GM18508 (cell line): Measurements from ENCODE around the gene ARF1.

Experiments used
- ATAC-seq: cut with Tn5 transposase; IDR thresholded peaks from one replicate; pipeline ENCODE4 v1.9.1; 2021; ENCODE audit warnings: moderate number of reproducible peaks; ENCODE audit not compliant: insufficient read depth, unreplicated experiment

The ARF1 gene

DNA sequence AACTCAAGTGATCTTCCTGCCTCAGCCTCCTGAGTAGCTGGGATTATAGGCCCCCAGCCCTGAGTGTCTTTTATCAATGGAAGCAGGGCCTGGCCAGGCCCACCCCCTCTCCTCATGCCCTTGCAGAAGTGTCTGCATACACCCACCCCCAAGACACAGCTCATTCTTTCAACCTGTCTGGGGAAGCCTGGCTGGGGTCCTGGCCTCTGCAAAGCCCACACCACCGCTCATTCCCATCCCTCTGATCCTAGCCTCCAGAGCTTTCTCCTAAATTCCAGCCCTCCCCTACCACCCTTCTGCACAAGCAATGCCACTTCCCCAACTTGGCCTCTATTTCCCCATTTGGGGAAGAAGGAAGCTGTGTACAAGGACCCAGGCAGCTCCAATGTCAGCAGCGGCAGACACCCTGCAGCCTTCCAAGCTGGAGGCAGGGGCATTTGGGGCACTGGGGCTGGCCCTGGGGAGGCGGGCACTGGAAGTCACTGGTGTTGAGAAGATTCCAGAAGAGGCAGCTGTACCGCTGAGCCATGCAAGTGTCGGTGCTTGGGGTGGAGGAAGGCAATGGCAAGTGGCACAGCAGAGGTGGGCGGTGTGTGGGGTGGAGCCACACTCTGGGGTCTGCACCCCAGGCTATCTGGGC, 33.7 kb upstream of the ARF1 start:
- no peak for ATAC-seq

DNA sequence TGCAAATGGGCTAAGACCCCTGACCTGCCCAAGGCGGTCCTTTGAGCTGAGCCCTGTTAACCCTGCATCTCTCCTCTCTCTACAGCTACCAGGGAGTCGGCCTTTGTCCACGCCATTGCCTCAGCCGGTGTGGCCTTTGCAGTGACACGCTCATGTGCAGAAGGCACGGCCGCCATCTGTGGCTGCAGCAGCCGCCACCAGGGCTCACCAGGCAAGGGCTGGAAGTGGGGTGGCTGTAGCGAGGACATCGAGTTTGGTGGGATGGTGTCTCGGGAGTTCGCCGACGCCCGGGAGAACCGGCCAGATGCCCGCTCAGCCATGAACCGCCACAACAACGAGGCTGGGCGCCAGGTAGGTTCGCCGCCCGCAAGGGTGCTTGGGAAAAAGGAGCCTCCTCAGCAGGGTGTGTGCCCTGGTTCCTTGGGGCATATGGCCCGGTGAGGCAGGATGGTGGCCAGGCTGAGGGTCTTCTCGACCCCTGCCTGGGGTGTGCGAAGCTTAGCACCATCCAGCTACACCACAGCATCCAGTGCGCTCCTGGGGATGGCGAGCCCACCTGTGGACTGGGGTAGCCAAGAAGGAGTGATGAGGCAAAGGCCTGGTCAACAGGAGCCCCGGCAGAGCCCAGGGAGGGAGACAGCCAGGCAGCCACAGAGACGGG, 31.8 kb upstream of the ARF1 start:
- ATAC-seq = no peak

- ATAC-seq = no peak
Observed at GRCh38 chr1:228058172-228058948, 24.1 kb upstream of the ARF1 start.

GRCh38 chr1:228058949-228059633, 23.4 kb upstream of the ARF1 start:
- ATAC-seq = no peak

DNA sequence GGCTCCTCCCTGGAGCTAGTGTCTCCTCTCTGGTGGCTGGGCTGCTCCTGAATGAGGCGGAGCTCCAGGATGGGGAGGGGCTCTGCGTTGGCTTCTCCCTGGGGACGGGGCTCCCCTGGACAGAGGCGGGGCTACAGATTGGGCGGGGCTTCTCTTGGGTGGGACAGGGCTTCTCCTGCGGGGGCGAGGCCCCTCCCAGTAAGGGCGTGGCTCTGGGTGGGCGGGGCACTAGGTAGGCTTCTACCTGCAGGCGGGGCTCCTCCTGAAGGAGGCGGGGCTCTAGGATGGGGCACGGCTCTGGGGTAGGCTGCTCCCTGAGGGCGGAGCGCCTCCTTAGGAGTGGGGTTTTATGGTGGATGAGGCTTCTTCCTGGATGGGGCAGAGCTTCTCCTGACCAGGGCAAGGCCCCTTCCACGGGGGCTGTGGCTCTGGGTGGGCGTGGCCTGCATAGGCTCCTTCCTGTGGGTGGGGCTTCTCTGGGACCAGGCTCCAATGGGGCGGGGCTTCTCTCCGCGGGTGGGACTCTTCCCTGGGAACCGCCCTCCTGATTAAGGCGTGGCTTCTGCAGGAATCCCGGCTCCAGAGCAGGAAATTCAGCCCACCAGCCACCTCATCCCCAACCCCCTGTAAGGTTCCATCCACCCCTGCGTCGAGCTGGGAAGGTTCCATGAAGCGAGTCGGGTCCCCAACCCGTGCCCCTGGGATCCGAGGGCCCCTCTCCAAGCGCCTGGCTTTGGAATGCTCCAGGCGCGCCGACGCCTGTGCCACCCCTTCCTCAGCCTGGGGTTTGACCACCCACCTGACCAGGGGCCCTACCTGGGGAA, 22.7 kb upstream of the ARF1 start:
- ATAC-seq = no peak

DNA sequence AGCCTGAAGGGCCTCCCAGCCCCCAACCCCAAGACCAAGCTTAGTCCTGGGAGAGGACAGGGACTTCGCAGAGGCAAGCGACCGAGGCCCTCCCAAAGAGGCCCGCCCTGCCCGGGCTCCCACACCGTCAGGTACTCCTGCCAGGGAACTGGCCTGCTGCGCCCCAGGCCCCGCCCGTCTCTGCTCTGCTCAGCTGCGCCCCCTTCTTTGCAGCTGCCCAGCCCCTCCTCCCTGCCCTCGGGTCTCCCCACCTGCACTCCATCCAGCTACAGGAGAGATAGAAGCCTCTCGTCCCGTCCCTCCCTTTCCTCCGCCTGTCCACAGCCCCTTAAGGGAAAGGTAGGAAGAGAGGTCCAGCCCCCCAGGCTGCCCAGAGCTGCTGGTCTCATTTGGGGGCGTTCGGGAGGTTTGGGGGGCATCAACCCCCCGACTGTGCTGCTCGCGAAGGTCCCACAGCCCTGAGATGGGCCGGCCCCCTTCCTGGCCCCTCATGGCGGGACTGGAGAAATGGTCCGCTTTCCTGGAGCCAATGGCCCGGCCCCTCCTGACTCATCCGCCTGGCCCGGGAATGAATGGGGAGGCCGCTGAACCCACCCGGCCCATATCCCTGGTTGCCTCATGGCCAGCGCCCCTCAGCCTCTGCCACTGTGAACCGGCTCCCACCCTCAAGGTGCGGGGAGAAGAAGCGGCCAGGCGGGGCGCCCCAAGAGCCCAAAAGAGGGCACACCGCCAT, 21.9 kb upstream of the ARF1 start:
- no peak for ATAC-seq

GRCh38 chr1:228061411-228062084, 21.0 kb upstream of the ARF1 start:
- no peak for ATAC-seq

DNA sequence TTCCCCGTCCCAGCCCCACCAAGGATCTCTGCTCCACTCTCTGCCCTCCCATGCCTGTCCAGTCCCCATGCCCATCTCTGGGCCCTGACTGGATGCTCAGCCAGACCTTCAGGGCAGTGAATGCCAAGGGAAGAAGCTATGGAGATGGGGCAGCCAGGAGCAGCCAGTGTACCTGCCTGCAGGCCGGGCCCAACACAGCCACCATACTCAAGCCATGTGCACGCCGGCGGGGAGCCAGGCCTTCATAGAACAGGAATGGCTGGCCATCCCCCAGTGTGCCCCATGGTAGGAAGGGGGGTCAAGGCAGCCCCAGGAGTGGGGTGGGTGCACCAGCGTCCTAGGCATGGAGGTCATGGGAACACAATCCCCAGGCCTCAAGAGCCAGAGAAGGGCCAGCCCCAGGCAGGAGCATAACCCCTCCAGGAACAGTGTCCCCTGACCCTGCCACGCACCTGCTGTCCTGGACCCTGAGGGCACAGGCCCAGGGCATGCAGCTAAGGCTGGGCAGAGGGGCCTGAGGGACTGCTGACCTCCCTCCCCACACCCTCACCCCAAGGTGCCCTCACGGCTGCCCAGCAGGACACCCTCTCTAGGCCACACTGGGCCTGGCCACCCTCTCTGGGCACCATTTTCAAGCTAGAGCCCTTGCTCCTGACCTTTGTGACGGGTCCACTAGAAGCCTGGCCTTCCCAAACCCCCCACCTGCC, 20.3 kb upstream of the ARF1 start:
- ATAC-seq = no peak

DNA sequence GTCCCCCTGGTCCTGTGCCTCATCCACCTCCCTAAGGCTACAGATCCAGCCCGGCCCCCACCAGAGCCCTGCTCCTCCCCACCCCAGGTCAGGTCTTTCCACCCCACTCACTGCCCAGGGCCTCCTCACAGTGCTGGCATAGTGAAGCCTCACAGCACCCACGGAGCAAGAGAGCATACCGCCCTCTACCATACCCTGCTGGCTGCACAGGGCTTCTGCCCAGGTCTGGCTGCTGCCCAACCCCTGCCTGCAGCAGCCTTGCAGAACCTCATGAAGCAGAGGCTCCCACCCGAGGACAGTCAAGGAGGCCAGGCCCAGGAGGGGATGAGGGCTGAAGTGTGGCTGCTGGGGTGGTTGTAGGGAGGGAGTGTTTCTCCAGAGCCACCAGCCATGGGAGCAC, 19.7 kb upstream of the ARF1 start:
- ATAC-seq = no peak

DNA sequence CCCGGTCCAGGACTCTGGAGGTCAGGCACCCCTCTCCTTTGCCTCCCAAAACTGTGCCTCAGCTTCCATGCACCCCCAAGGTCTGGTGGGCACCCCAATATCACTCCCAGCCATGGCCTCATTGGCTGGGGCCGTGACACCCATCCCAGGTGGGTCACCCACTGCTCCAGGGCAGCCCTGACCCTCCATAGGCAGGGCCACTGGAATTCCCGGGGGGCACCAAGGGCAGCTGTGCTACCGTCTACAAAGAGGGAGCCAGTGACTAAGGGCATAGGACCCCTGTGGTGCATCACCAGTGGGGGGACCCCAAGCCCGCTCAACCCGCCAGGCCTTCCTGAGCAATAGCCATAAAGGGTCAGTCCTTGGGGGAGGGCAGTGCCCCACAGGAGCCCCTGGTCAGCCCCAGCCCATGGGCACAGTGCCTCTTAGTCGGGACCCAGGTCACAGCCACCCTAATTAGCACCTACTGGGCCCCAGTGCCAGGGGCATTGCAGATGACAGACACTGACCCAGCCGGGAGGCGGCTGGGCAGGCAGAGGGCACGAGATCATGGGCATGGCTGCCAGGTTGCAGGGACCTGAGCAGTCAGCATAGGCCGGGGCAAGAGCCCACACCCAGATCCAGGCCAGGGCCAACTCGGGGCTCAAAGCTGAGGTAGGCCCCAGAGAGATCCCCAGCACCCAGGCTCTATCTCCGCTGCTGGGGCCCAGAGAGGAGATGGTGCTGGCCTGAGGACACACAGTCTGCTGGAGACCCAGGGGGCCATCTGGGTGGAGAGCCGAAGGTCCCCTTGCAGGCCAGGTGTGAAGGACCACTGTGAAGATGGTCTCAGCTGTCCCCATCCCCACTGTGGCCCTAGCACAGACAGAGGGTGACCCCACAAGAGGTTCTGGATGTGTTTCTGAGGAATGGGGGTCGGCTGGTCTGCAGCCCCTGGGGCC, 19.0 kb upstream of the ARF1 start:
- no peak for ATAC-seq

DNA sequence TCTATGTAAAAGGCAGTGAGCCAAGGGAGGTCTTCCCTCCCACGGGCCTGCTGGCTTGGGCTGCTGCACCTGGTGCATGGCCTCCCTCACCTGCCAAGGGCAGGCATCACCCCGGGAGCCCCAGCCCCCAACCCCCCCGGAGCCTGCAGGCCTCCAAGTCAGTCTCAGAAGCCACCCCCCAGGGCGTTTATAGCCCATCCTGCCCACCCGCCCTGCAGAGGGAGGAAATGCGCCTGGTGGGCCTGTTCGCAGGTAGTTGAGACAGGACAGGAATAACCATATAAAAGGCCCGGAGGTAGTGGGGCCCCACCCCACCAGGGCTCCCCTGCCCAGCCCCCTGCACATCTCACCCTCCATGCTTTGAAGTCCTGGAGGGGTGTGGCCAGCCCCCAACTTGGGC, 18.2 kb upstream of the ARF1 start:
- no peak for ATAC-seq

DNA sequence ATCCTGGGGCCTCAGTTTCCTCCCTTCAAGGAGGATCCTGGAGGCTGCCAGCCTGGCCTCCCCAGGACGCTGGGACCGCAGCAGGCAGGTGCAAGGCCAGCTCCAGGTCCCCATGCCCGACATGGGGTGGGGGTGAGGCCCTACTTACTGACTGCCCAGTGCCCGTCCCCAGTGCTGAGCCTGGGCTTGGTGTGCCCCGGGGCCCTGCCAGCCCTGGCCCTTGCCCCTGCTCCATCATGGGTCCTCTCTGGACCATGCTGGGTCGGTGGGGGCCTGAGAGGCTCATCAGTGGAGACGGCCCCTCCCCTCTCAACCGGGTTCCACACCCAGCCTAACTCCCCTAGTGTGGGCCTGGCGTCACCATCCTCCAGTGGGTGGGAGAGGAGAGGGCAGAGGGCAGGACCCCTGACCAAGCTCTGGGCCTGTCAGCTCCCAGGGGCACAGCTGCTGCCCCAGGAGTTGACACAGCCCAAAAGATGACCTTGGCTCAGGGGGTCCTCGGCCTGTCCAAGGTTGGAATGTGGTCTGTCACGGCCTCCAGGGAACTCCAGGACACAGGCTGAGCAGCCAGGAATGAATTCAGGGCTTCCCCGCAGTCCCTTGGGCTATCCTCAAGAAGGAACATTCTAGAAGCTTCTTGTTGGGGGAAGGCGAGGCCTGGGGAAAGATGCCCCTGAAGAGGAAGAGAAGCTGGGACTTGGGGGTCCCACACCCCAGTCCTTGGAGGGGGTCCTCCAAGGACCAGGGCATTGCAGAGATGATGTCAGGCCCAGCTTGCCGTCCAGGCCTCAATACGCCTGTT, 17.6 kb upstream of the ARF1 start:
- ATAC-seq = no peak

DNA sequence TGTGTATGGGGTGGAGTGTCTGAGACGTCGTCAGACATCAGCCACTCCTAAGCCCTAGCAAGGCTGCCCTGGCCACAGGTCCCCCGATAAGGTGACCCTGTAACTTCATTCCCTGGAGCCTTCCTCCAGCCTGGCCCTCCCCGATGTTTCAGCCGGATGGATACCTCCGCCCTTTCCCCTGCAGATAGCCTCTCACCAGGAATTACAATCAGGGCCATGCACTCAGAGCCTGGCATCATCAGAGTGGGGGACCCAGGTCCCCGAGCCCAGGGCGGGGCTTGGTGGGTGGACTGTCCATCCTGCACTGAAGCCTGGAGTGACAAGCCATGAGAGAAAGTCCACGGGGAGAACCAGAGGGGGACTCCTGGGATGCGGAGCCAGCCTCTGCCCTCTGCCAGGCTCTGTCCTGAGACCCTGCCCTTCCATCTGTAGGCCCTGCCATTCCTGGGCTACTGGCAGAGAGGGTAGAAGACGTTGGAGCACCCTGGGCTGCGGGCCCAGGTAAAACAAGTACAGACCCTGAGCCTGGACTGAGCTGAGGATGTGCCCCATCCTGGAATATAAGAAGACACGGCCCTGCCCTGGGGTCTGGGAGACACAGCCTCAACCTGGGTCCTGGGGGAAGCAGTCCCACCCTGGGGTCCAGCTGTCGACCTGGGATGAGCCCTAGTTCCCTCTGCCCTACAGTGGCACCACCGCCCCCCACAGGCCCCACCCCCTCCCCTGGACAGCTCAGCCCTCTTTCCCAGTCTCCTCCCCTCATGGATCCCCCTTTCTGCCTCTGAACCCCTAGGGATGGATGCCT, 16.8 kb upstream of the ARF1 start:
- no peak for ATAC-seq

DNA sequence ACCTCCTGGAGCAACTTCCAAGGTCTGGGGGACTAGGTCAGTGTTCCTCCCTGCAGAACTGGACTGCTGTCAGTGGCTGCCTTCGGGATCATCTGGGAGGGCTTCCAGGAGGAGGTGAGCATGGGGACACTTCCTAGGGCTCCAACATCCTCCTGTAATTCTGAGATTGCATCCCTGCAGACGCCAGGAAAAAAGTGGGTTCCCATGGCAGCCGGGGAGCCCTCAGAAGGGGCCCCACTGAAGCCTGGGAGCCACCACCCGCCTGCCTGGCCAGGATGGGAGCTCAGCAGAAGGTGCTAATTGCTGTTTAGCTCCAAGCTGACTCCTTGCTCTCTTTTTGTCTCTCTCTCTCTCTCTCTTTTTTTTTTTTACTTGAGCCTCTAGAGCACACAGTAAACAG, 16.1 kb upstream of the ARF1 start:
- no peak for ATAC-seq

DNA sequence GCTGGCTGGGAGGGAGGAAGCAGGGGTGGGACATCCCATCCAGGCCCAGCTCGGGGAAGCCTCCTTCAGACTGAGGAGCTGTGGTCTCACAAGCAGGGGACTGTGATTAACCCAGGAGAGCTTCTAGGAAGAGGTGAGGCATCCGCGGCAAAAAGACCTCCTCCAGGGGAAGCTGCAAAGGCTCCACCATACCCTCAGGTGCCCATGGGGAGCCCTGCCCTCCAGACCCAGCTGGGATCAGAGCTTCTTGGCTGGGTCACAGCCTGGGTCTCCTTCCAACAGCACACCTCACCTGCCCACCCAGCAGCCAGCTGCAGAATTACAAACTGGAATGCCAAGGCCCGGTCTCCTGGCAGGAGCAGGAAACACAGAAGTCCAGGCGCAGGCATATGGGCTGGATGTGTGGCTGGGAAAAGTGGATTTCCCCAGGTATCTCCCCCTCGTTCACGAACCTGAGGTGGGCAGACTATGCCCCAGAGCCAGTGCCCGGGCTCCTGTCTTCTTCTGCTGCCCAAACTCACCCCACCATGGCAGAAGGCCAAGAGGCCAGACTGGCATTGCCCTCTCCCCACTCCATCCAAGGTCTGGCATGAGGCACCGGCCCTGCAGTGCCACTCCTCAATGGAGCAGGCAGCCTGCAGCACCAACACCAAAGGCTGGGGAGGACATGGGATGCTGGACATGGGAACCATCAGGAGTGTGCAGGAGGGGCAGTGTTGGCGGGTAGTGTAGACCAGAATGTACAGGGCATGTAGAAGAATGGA, 15.4 kb upstream of the ARF1 start:
- no peak for ATAC-seq
